Stomach (tissue), 9 donors: ENCODE results near the gene KIF2A. TPM values are rescaled to one million over a fixed set of nuclear protein-coding genes. Genes with fewer than 3 reads are reported as not detected.

Experiments used
- DNase-seq, 2 donors: peaks; one replicate each; pipeline versions ENCODE4 v3.0.0 to v3.0.0-alpha.2; 2013 to 2019
- H3K27ac ChIP-seq, 5 donors: fragments of 200-600 bp in 4 of 5; sonication (generic) in 4 of 5; one replicate each; pipeline ENCODE4 v1.5.1; 2013 to 2019; ENCODE audit warnings: mild to moderate bottlenecking in 1 of 5, moderate library complexity in 1 of 5
- H3K27me3 ChIP-seq, 3 donors: fragments of 200-600 bp; sonication (generic); one replicate each; pipeline ENCODE4 v1.5.1; 2017 to 2019; ENCODE audit warnings: mixed run types in 1 of 3
- H3K36me3 ChIP-seq, 4 donors: fragments of 200-600 bp; sonication (generic); 1 replicate in 3 of 4; 2 replicates in 1 of 4; pipeline ENCODE4 v1.5.1; 2016 to 2019
- H3K4me1 ChIP-seq, 4 donors: fragments of 200-600 bp; sonication (generic); one replicate each; pipeline ENCODE4 v1.5.1; 2016 to 2019
- H3K4me3 ChIP-seq, 4 donors: fragments of 200-600 bp; sonication (generic) in 3 of 4; one replicate each; pipeline ENCODE4 v1.5.1; 2016 to 2019; ENCODE audit warnings: mild to moderate bottlenecking in 1 of 4
- H3K9me3 ChIP-seq, 4 donors: fragments of 200-600 bp; sonication (generic); one replicate each; pipeline ENCODE4 v1.5.1; 2016 to 2019
- CTCF ChIP-seq, 7 experiments: fragments of 450-650 bp in 4 of 7; fragments of 200-600 bp in 3 of 7; sonication (generic) in 3 of 7; IDR thresholded peaks; one replicate each; pipeline ENCODE4 v1.5.1; 2016 to 2019; ENCODE audit warnings: antibody characterized with exemption in 7 of 7, control low read depth in 2 of 7, mild to moderate bottlenecking in 1 of 7
- EP300 ChIP-seq: sonication (generic); formaldehyde crosslinking; IDR thresholded peaks from one replicate; pipeline ENCODE4 v1.6.1; 2017; ENCODE audit warnings: antibody characterized with exemption
- POLR2A ChIP-seq, 4 donors: fragments of 450-650 bp; IDR thresholded peaks; one replicate each; pipeline ENCODE4 v1.6.1; 2016; ENCODE audit warnings: antibody characterized with exemption in 4 of 4, control low read depth in 2 of 4, mild to moderate bottlenecking in 1 of 4, moderate library complexity in 1 of 4
- POLR2AphosphoS5 ChIP-seq, 3 donors: sonication (generic); formaldehyde crosslinking; IDR thresholded peaks; one replicate each; pipeline ENCODE4 v1.6.1; 2016; ENCODE audit warnings: antibody characterized with exemption in 3 of 3
- WGBS, 5 donors: extraction: QIAGEN DNeasy Blood & Tissue Kit in 3 of 5; methylation state at CpG; one replicate each; pipeline versions ENCODE4 v1.1.5 to v1.1.7; 2013 to 2018; 5-methylcytosine and 5-hydroxymethylcytosine counted together
- intact Hi-C: fragments of 100-400 bp; cut with DNase I; formaldehyde crosslinking; loops from one replicate; pipeline ENCODE4 v1.15.1; 2023; ENCODE audit warnings: low total_unique reads
- polyA plus RNA-seq, 3 donors: library from polyadenylated mRNA; stranded (reverse); fragments of 200-250 nt; gene quantifications; one replicate each; pipeline ENCODE4 v1.2.3, GENCODE V29; 2013
- total RNA-seq, 5 donors: library from RNA; depleted of rRNA; stranded (reverse); fragments of >200 nt; gene quantifications; one replicate each; pipeline versions ENCODE4 v1.1.0 to v1.2.3, GENCODE V29; 2014 to 2016
- donor health status: healthy with polysubstance abuse.
- donor health status: Bipolar disorder and iron deficiency.
- donor health status: healthy.

Gene KIF2A
- total and polyA plus RNA-seq, 8 donors: 2.6 to 61.3 (median 9.9) TPM

DNA sequence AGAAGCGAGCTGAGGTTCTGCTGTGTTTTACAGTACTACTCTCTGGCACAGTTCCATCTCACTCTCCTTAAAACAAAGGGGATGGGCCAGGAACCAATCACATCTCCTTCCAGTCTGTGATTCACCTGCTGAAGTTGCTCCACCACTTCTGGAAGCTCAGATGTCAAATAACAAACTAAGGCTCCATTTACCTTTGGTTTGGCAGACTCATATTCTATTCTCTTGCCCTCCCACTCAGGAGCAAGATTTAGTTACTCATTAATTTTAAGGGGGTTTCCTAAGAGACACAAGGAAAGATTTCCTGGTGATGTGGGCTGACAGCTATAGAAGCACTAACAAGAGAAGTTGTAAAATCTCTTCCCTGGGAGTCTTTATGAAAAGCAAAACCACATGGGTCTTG, 37.8 kb upstream of the KIF2A start:
- H3K4me3 ChIP-seq: no peak overlapping the region
- no peaks in the 10 kb centered on the region for H3K9me3 ChIP-seq
- no peaks in the 10 kb centered on the region for H3K36me3 ChIP-seq
- TF ChIP-seq POLR2A (IDR thresholded peaks at IDR 0.05) (no peak), EP300 (no peak), CTCF (IDR thresholded peaks at IDR 0.05) (no peak), POLR2AphosphoS5 (IDR thresholded peaks at IDR 0.05) (peak in 1 of 3 donors; percentile 36)
- intact Hi-C loops: no loop called here
- H3K4me1 ChIP-seq: no peaks in the 10 kb centered on the region
- WGBS, 5 donors: 24 to 52% (median 38%) methylated on average over 1 of the region's 1 CpG
- no peaks in the 10 kb centered on the region for H3K27me3 ChIP-seq
- peak in 1 of 2 donors; percentile 72 for DNase-seq
- H3K27ac ChIP-seq: peak overlapping the region in 1 of 5 donors; percentile 5

GRCh38 chr5:62268792-62269191, 37.2 kb upstream of the KIF2A start:
- Histone ChIP-seq H3K4me1 (no peaks in the 10 kb centered on the region), H3K4me3 (no peak overlapping the region), H3K36me3 (no peaks in the 10 kb centered on the region), H3K9me3 (no peaks in the 10 kb centered on the region), H3K27me3 (no peaks in the 10 kb centered on the region), H3K27ac (peak overlapping the region in 1 of 5 donors; percentile 5)
- TF ChIP-seq EP300 (no peak), POLR2AphosphoS5 (IDR thresholded peaks at IDR 0.05) (no peak), POLR2A (IDR thresholded peaks at IDR 0.05) (no peak), CTCF (IDR thresholded peaks at IDR 0.05) (no peak)
- WGBS, 5 donors: 55 to 68% (median 65%) methylated on average over 2 of the region's 2 CpGs
- intact Hi-C loops: no loop called here
- no peak for DNase-seq

GRCh38 chr5:62271370-62271769, 34.6 kb upstream of the KIF2A start:
- intact Hi-C loops: no loop called here
- H3K4me1 ChIP-seq: no peaks in the 10 kb centered on the region
- 77 to 100% (median 88%) methylated on average over 1 of the region's 1 CpG for WGBS, 5 donors
- no peak overlapping the region for H3K4me3 ChIP-seq
- H3K36me3 ChIP-seq: no peaks in the 10 kb centered on the region
- no peaks in the 10 kb centered on the region for H3K27me3 ChIP-seq
- no peaks in the 10 kb centered on the region for H3K9me3 ChIP-seq
- no peak for DNase-seq
- no peak overlapping the region for H3K27ac ChIP-seq
- no peak for TF ChIP-seq POLR2A (IDR thresholded peaks at IDR 0.05)
- TF ChIP-seq POLR2AphosphoS5 (IDR thresholded peaks at IDR 0.05): no peak
- no peak for TF ChIP-seq EP300
- TF ChIP-seq CTCF (IDR thresholded peaks at IDR 0.05): no peak

- Histone ChIP-seq H3K4me3 (no peak overlapping the region), H3K36me3 (no peaks in the 10 kb centered on the region), H3K27me3 (no peaks in the 10 kb centered on the region), H3K9me3 (no peaks in the 10 kb centered on the region), H3K27ac (no peak overlapping the region), H3K4me1 (no peaks in the 10 kb centered on the region)
- intact Hi-C loops: no loop called here
- WGBS, 5 donors: 65 to 98% (median 92%) methylated on average over 3 of the region's 3 CpGs
- DNase-seq: no peak
- no peak for TF ChIP-seq CTCF (IDR thresholded peaks at IDR 0.05)
- TF ChIP-seq POLR2AphosphoS5 (IDR thresholded peaks at IDR 0.05): no peak
- TF ChIP-seq EP300: no peak
- TF ChIP-seq POLR2A (IDR thresholded peaks at IDR 0.05): no peak
Measured at GRCh38 chr5:62271870-62272269, 34.1 kb upstream of the KIF2A start.
